GM18526 (cell line): Measurements from ENCODE around the gene SPDYC.

ENCODE experiments used
- POLR2A ChIP-seq: IDR thresholded peaks from 3 replicates; pipeline ENCODE4 v1.6.1; 2011; ENCODE audit not compliant: insufficient read length; ENCODE audit errors: extremely low read depth

The SPDYC gene

DNA sequence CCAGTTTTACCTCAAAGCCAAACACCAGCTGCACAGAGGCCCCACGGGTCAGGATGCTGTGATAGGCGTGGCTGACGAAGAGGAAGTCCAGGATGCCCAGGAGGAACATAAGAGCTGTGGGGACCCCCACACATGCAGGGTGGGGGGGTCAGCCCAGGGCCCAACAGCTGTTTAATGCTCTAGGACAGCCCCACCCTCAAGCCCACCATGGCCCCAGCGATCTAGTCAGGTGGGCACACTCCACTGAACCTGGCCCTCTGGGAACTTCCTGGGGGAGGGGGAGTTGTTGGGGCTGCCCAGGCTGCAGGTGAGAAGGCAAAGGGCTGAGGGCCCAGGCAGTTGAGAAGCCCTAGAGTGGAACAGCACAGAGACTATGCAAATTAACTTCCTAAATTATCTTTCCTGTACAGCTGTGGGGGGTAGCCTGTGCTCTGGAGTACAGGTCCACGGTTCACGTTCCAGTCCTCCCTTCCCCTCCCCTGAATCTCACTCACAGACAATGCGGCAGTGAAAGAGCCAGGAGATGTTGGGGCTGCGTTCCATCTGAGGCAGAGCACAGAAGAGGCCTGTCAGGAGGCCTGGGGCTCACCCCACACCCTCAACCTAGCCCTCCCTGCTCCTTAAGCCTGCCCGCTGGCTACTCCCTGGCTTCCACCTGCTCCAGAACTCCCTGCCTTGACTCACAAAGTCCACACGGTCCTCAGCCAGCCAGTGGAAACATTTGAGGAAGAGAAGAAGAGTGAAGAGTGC is 37.6 kb upstream of the SPDYC start:
- peak; percentile 67 for TF ChIP-seq POLR2A

GRCh38 chr11:65132988-65133700 is 36.9 kb upstream of the SPDYC start:
- peak; percentile 61 for TF ChIP-seq POLR2A

- no peak for TF ChIP-seq POLR2A
Measured at GRCh38 chr11:65133724-65134123, 36.3 kb upstream of the SPDYC start.

- peak; percentile 89 for TF ChIP-seq POLR2A
Measured at GRCh38 chr11:65134240-65134951, 35.6 kb upstream of the SPDYC start, which contains the start of gene SYVN1. SYVN1 (minus strand) TSS chr11:65134519; CDS start chr11:65133601, 918 bp downstream.

DNA sequence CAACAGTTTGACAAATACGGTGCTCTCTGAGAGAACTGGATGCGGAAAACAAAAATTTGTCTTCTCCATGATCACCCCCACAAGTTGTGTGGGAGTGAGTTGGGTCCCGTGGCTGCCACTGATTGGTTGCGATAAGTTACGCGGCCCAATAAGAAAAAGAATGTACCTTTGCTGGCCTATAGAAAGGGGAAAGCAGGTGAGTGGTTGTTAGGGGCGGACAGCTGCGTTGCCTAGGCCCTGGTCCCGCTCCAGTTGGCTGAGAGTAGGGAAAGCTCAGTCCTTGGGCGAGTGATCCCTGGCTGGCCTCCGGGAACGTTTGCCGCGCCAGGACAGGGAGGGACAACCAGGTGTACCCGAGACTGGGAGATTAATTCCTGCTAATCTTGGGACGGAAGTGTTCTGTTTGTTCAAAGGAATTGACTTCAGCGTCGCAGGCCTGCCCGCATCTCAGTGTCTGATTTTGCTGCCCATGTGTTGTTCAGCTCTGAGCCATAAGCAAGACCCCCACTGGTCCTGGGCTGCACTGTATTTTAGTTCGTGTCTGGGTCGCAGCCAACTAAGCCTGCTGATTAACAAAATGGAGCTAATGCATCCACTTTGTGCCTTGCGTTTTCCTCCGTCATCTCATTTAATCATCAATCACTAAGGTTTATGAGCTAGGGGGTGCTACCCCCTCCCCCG is 34.9 kb upstream of the SPDYC start:
- peak; percentile 72 for TF ChIP-seq POLR2A

- TF ChIP-seq POLR2A = no peak
Measured at GRCh38 chr11:65135633-65136145, 34.3 kb upstream of the SPDYC start.

DNA sequence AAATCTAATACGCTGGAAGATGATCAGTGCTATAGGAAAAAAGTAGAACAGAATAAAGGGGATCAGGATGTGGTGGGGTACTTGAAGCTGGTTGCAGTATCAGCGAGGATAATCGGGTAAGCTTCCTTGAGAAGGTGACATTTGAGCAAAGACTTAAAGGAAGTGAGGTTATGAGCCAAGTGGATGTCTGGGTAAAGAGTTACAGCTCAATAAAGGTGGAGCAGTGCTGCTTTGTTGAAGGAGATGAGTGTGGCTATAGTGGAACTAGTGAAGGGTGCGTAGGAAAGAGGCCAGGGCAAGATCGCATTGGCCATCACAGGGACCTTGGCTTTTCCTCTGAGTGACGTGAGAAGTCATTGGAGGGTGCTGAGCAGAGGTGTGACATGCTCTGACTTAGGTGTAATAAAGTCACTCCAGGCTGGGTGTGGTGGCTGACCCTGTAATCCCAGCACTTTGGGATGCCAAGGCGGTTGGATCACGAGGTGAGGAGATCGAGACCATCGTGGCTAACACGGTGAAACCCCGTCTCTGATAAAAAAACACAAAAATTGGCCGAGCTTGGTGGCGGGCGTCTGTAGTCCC is 33.4 kb upstream of the SPDYC start:
- no peak for TF ChIP-seq POLR2A

DNA sequence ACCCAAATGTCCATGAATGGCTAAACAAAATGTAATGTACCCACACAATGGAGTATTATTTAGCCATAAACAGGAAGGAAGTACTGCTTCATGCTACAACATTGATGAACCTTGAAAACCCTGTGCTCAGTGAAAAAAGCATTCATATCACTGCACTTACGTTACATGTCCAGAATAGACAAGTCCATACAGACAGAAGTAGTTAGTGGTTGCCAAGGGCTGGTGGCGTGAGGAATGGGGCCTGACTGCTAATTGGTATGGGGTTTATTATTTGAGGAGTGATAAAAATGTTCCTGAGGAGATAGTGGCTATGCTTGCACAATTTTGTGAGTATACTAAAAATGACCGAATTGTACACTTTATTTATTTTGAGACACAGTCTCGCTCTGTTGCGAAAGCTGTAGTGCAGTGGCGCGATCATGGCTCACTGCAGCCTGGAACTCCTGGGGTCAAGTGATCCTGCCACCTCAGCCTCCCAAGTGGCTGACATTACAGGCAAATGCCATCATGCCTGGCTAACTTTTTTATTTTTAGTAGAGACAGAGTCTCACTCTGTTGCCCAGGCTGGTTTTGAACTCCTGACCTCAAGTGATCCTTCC is 28.0 kb upstream of the SPDYC start:
- TF ChIP-seq POLR2A = no peak

- TF ChIP-seq POLR2A = no peak
Measured at GRCh38 chr11:65147352-65148075, 22.5 kb upstream of the SPDYC start.

DNA sequence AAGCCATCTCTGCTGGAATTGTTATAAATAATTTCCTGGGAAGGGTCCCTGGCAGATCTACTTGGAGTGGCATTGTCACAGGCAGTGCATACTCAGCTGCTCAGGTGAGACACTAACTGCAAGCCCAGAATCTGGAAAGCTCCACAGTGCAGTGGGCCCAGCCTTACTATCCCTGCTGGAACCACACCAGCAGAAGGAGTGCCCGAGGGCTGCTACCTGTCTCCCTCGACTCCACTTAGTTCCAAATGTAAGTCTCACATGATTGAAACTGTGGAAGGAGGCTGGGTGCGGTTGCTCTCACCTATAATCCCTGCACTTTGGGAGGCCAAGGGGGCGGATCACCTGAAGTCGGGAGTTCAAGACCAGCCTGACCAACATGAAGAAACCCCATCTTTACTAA is 21.4 kb upstream of the SPDYC start:
- no peak for TF ChIP-seq POLR2A

- TF ChIP-seq POLR2A = no peak
Measured at GRCh38 chr11:65150509-65151299, 19.3 kb upstream of the SPDYC start.

DNA sequence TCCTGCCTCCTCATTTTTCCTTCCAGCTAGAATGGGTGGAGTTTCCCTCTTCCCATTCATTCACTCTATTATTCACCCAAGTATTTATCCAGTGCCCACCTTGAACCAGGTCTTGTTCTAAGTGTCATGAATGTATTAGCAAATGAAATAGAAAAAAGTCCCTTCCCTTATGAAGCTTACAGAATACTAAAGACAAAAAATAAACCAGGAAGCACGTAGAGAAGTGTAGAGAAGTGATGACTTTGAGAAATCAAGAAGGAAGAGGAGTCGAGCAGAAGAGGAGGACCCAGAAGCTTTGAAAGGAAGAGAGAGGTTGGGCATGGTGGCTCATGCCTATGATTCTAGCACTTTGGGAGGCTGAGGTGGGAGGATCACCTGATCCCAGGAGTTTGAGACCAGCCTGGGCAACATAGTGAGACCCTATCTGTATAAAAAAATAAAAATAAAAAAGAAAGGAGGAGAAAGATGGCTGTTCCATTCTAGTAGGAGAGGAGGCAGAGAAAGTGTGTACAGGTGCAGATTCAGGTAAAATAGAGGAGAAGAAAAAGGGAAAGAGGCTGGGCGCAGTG is 18.6 kb upstream of the SPDYC start:
- no peak for TF ChIP-seq POLR2A

DNA sequence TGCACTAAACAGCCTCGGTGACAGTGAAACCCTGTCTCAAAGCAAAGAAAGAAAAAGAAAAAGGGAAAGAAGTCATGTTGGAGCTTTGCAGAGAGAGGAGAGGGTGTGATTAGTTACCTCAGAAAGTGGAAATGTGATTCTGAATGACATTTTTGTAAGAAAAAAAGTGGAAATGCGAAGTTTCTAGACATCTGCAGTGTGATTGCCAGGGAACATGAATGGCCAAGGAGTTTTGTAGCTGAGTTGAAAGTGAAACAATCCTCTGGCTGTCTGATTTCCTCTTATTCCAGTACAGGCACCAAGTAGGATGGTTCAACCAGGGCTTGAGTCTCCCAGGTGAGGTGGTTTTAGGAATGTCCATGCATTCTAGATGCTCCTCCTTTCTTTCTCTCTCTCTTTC is 17.9 kb upstream of the SPDYC start:
- TF ChIP-seq POLR2A = no peak
